Activated naive CD8-positive, alpha-beta T cell treated with anti-CD3 and anti-CD28 coated beads, Interleukin-2, amount 10 ng/mL, durations not matched to agents 7 days and 5 days (primary cell): ENCODE results near the gene TLR4. TPM values are rescaled to one million over a fixed set of nuclear protein-coding genes. Genes with fewer than 3 reads are reported as not detected.

Experiments
- ATAC-seq: fragments of 150-1000 bp; cut with Tn5 transposase; one replicate; pipeline ENCODE4 v1.10.0; 2021; ENCODE audit warnings: low read depth, moderate library complexity
- POLR2A ChIA-PET: fragments of 350-600 bp; sonication (Branson Sonifier 250); formaldehyde crosslinking; loops from one replicate; lab custom pipeline; 2021; ENCODE audit warnings: antibody characterized with exemption; lab: Charles Lee
- DNase-seq: peaks from one replicate; pipeline ENCODE4 v3.0.0; 2021
- H3K27ac Mint-ChIP-seq: one replicate; pipeline ENCODE4 v1.8.0; 2022; ENCODE audit warnings: mild to moderate bottlenecking, mixed read lengths
- H3K27me3 Mint-ChIP-seq: one replicate; pipeline ENCODE4 v1.8.0; 2022; ENCODE audit warnings: mild to moderate bottlenecking, moderate library complexity, mixed read lengths
- H3K36me3 Mint-ChIP-seq: one replicate; pipeline ENCODE4 v1.8.0; 2021; ENCODE audit warnings: mild to moderate bottlenecking, mixed read lengths
- H3K4me1 Mint-ChIP-seq: one replicate; pipeline ENCODE4 v1.8.0; 2021; ENCODE audit warnings: mixed read lengths
- H3K4me3 Mint-ChIP-seq: one replicate; pipeline ENCODE4 v1.8.0; 2022; ENCODE audit warnings: mild to moderate bottlenecking, moderate library complexity, mixed read lengths
- H3K9me3 Mint-ChIP-seq: one replicate; pipeline ENCODE4 v1.8.0; 2021; ENCODE audit warnings: mixed read lengths
- total RNA-seq, 2 experiments: library from RNA; stranded (reverse); gene quantifications; one replicate each; pipeline ENCODE4 v1.2.3, GENCODE V29; 2021

TLR4 gene
- total RNA-seq, 2 experiments from 2014 or later: 0.72 to 1.4 TPM

GRCh38 chr9:117696154-117696553 lies 8.0 kb upstream of the TLR4 start:
- POLR2A ChIA-PET: no interaction called here
- Mint-ChIP-seq H3K36me3 (no peaks in the 10 kb centered on the region), H3K4me1 (no peaks in the 10 kb centered on the region), H3K4me3 (no peak overlapping the region), H3K27me3 (no peaks in the 10 kb centered on the region), H3K27ac (no peak overlapping the region), H3K9me3 (peaks cover 2% of the 10 kb centered on the region)
- no peak for DNase-seq
- ATAC-seq: no peak

GRCh38 chr9:117697046-117697445 lies 7.2 kb upstream of the TLR4 start:
- Mint-ChIP-seq H3K27ac (no peak overlapping the region), H3K4me3 (no peak overlapping the region), H3K27me3 (peaks cover 2% of the 10 kb centered on the region), H3K4me1 (no peaks in the 10 kb centered on the region), H3K36me3 (no peaks in the 10 kb centered on the region), H3K9me3 (peaks cover 2% of the 10 kb centered on the region)
- no peak for DNase-seq
- no peak for ATAC-seq
- POLR2A ChIA-PET: no interaction called here

- POLR2A ChIA-PET: no interaction called here
- peaks cover 17% of the 10 kb centered on the region for H3K27me3 Mint-ChIP-seq
Observed at GRCh38 chr9:117703537-117703936, 666 bp upstream of the TLR4 start.

GRCh38 chr9:117704597-117704996 lies 394 bp downstream of the TLR4 start:
- Mint-ChIP-seq H3K36me3 (no peaks in the 10 kb centered on the region), H3K4me1 (peaks cover 5% of the 10 kb centered on the region), H3K9me3 (no peaks in the 10 kb centered on the region), H3K27ac (no peak overlapping the region), H3K4me3 (no peak overlapping the region), H3K27me3 (peaks cover 17% of the 10 kb centered on the region)
- no peak for DNase-seq
- no peak for ATAC-seq
- POLR2A ChIA-PET: no interaction called here

More at GRCh38 chr9:117703537-117703936, 666 bp upstream of the TLR4 start:
- ATAC-seq: no peak
- no peaks in the 10 kb centered on the region for H3K9me3 Mint-ChIP-seq
- H3K4me3 Mint-ChIP-seq: no peak overlapping the region
- no peak overlapping the region for H3K27ac Mint-ChIP-seq
- no peak for DNase-seq
- no peaks in the 10 kb centered on the region for H3K36me3 Mint-ChIP-seq
- peaks cover 5% of the 10 kb centered on the region for H3K4me1 Mint-ChIP-seq

- Mint-ChIP-seq H3K4me1 (peaks cover 5% of the 10 kb centered on the region), H3K9me3 (no peaks in the 10 kb centered on the region), H3K27me3 (peaks cover 17% of the 10 kb centered on the region), H3K36me3 (no peaks in the 10 kb centered on the region), H3K27ac (no peak overlapping the region), H3K4me3 (no peak overlapping the region)
- POLR2A ChIA-PET: no interaction called here
- ATAC-seq: no peak
- no peak for DNase-seq
Observed at GRCh38 chr9:117705386-117705785, 1.2 kb downstream of the TLR4 start.

GRCh38 chr9:117706421-117707116 lies 2.4 kb downstream of the TLR4 start:
- Mint-ChIP-seq H3K36me3 (no peaks in the 10 kb centered on the region), H3K4me1 (peaks cover 5% of the 10 kb centered on the region), H3K27me3 (peaks cover 17% of the 10 kb centered on the region), H3K4me3 (no peak overlapping the region), H3K27ac (no peak overlapping the region), H3K9me3 (no peaks in the 10 kb centered on the region)
- POLR2A ChIA-PET: no interaction called here
- no peak for DNase-seq
- no peak for ATAC-seq

- H3K27me3 Mint-ChIP-seq: peaks cover 19% of the 10 kb centered on the region
- DNase-seq (no peak), ATAC-seq (no peak)
- H3K9me3 Mint-ChIP-seq: no peaks in the 10 kb centered on the region
- POLR2A ChIA-PET: no interaction called here
- H3K36me3 Mint-ChIP-seq: no peaks in the 10 kb centered on the region
- H3K4me3 Mint-ChIP-seq: no peak overlapping the region
- no peak overlapping the region for H3K27ac Mint-ChIP-seq
- peaks cover 5% of the 10 kb centered on the region for H3K4me1 Mint-ChIP-seq
Observed at GRCh38 chr9:117707561-117707960, 3.4 kb downstream of the TLR4 start.

GRCh38 chr9:117709936-117710335 lies 5.7 kb downstream of the TLR4 start:
- POLR2A ChIA-PET: no interaction called here
- H3K4me3 Mint-ChIP-seq: no peak overlapping the region
- DNase-seq (no peak), ATAC-seq (no peak)
- no peaks in the 10 kb centered on the region for H3K9me3 Mint-ChIP-seq
- peaks cover 21% of the 10 kb centered on the region for H3K27me3 Mint-ChIP-seq
- no peak overlapping the region for H3K27ac Mint-ChIP-seq
- H3K4me1 Mint-ChIP-seq: no peaks in the 10 kb centered on the region
- no peaks in the 10 kb centered on the region for H3K36me3 Mint-ChIP-seq

GRCh38 chr9:117714282-117714681 lies 10.1 kb downstream of the TLR4 start:
- POLR2A ChIA-PET: no interaction called here
- no peak for ATAC-seq
- Mint-ChIP-seq H3K4me3 (no peak overlapping the region), H3K27me3 (peaks cover 18% of the 10 kb centered on the region), H3K4me1 (peaks cover 14% of the 10 kb centered on the region), H3K27ac (no peak overlapping the region), H3K9me3 (no peaks in the 10 kb centered on the region), H3K36me3 (peaks cover 4% of the 10 kb centered on the region)
- peak; percentile 36 for DNase-seq

- Mint-ChIP-seq H3K9me3 (no peaks in the 10 kb centered on the region), H3K27me3 (peaks cover 18% of the 10 kb centered on the region)
Observed at GRCh38 chr9:117715411-117715989, 11.3 kb downstream of the TLR4 start.

GRCh38 chr9:117718085-117718484 lies 13.9 kb downstream of the TLR4 start:
- H3K4me3 Mint-ChIP-seq: peak overlapping the region; percentile 32
- H3K27me3 Mint-ChIP-seq: peaks cover 26% of the 10 kb centered on the region
- DNase-seq: no peak
- peaks cover 4% of the 10 kb centered on the region for H3K36me3 Mint-ChIP-seq
- H3K4me1 Mint-ChIP-seq: peaks cover 14% of the 10 kb centered on the region
- POLR2A ChIA-PET: no interaction called here
- no peak overlapping the region for H3K27ac Mint-ChIP-seq
- no peaks in the 10 kb centered on the region for H3K9me3 Mint-ChIP-seq
- peak; percentile 76 for ATAC-seq

More at GRCh38 chr9:117715411-117715989, 11.3 kb downstream of the TLR4 start:
- H3K36me3 Mint-ChIP-seq: peaks cover 4% of the 10 kb centered on the region
- H3K4me3 Mint-ChIP-seq: no peak overlapping the region
- POLR2A ChIA-PET: no interaction called here
- ATAC-seq (no peak), DNase-seq (no peak)
- H3K27ac Mint-ChIP-seq: no peak overlapping the region
- H3K4me1 Mint-ChIP-seq: peaks cover 14% of the 10 kb centered on the region

GRCh38 chr9:117718701-117719100 lies 14.5 kb downstream of the TLR4 start:
- Mint-ChIP-seq H3K36me3 (peaks cover 4% of the 10 kb centered on the region), H3K9me3 (no peaks in the 10 kb centered on the region), H3K4me1 (peaks cover 14% of the 10 kb centered on the region), H3K27ac (no peak overlapping the region), H3K4me3 (peak overlapping the region; percentile 32), H3K27me3 (peaks cover 25% of the 10 kb centered on the region)
- ATAC-seq (no peak), DNase-seq (no peak)
- POLR2A ChIA-PET: no interaction called here

- POLR2A ChIA-PET: no interaction called here
- Mint-ChIP-seq H3K9me3 (no peaks in the 10 kb centered on the region), H3K27ac (no peak overlapping the region), H3K27me3 (peaks cover 31% of the 10 kb centered on the region), H3K4me1 (peaks cover 18% of the 10 kb centered on the region), H3K36me3 (peaks cover 4% of the 10 kb centered on the region), H3K4me3 (no peak overlapping the region)
- no peak for ATAC-seq
- no peak for DNase-seq
Observed at GRCh38 chr9:117719161-117719920, 15.1 kb downstream of the TLR4 start.

- DNase-seq (no peak), ATAC-seq (no peak)
- Mint-ChIP-seq H3K36me3 (peaks cover 4% of the 10 kb centered on the region), H3K9me3 (no peaks in the 10 kb centered on the region), H3K4me1 (peaks cover 18% of the 10 kb centered on the region), H3K27ac (no peak overlapping the region), H3K27me3 (peaks cover 34% of the 10 kb centered on the region), H3K4me3 (no peak overlapping the region)
- POLR2A ChIA-PET: no interaction called here
Observed at GRCh38 chr9:117720066-117720465, 15.9 kb downstream of the TLR4 start.
